Aorta (tissue), 5 donors: ENCODE results near the gene SLC49A3. TPM values are rescaled to one million over a fixed set of nuclear protein-coding genes. Genes with fewer than 3 reads are reported as not detected.

Source experiments
- ATAC-seq: fragments of 200-7000 bp; cut with Tn5 transposase; one replicate; pipeline ENCODE4 v1.9.1; 2022; ENCODE audit warnings: moderate library complexity; ENCODE audit not compliant: low FRiP score
- DNase-seq, 2 donors: peaks; one replicate each; pipeline ENCODE4 v3.0.0-alpha.2; 2020
- H3K27ac ChIP-seq, 2 donors: one replicate each; pipeline ENCODE4 v1.5.1; 2013; ENCODE audit warnings: low read length in 2 of 2, mild to moderate bottlenecking in 2 of 2, moderate library complexity in 2 of 2, control low read depth in 1 of 2, inconsistent platforms in 1 of 2, low read depth in 1 of 2
- H3K27me3 ChIP-seq, 2 donors: one replicate each; pipeline ENCODE4 v1.6.1; 2013; ENCODE audit warnings: control low read depth in 1 of 2, low read length in 1 of 2, mild to moderate bottlenecking in 1 of 2, moderate library complexity in 1 of 2; ENCODE audit not compliant: insufficient read depth in 2 of 2, control insufficient read depth in 1 of 2
- H3K36me3 ChIP-seq, 2 donors: one replicate each; pipeline ENCODE4 v1.6.1; 2013; ENCODE audit warnings: control low read depth in 1 of 2, low read length in 1 of 2, mild to moderate bottlenecking in 1 of 2; ENCODE audit not compliant: insufficient read depth in 2 of 2, control insufficient read depth in 1 of 2
- H3K4me1 ChIP-seq, 2 donors: one replicate each; pipeline ENCODE4 v1.6.1; 2013; ENCODE audit warnings: low read length in 2 of 2, control low read depth in 1 of 2, mild to moderate bottlenecking in 1 of 2, moderate library complexity in 1 of 2; ENCODE audit not compliant: insufficient read depth in 2 of 2, control insufficient read depth in 1 of 2
- H3K4me3 ChIP-seq, 2 donors: one replicate each; pipeline ENCODE4 v1.5.1; 2013; ENCODE audit warnings: low read length in 2 of 2, control low read depth in 1 of 2, mild to moderate bottlenecking in 1 of 2
- H3K9me3 ChIP-seq: one replicate; pipeline ENCODE4 v1.6.1; 2013; ENCODE audit warnings: mild to moderate bottlenecking, low read length; ENCODE audit not compliant: control insufficient read depth
- WGBS, 2 donors: extraction: QIAGEN DNeasy Blood & Tissue Kit; methylation state at CpG; one replicate each; pipeline ENCODE4 v1.1.7; 2013; 5-methylcytosine and 5-hydroxymethylcytosine counted together
- intact Hi-C, 2 donors: fragments of 100-400 bp; cut with DNase I; formaldehyde crosslinking; loops; one replicate each; pipeline versions ENCODE4 v1.14.2 to v1.15.0; 2022
- polyA plus RNA-seq, 2 donors: library from polyadenylated mRNA; stranded (reverse); fragments of 200-250 nt; gene quantifications; one replicate each; pipeline ENCODE4 v1.2.3, GENCODE V29; 2013
- total RNA-seq, 2 donors: library from RNA; stranded (reverse); fragmentation: NEBNext Ultra II Directional; extraction: Animal tissue kit (Norgen Biotek cat#: 25700); gene quantifications; one replicate each; pipeline ENCODE4 v1.2.1, GENCODE V29; 2021
- donor health status: healthy with polysubstance abuse.
- donor health status: Bipolar disorder and iron deficiency.
- donor health status: DM: no; HTN: no; CAD: no.
- donor health status: DM: no; HTN: no; CAD: no.
- donor health status: DM: yes; HTN: yes; CAD: no.

Gene SLC49A3
- total and polyA plus RNA-seq, 4 donors: 3.0 to 22.9 (median 15.4) TPM

DNA sequence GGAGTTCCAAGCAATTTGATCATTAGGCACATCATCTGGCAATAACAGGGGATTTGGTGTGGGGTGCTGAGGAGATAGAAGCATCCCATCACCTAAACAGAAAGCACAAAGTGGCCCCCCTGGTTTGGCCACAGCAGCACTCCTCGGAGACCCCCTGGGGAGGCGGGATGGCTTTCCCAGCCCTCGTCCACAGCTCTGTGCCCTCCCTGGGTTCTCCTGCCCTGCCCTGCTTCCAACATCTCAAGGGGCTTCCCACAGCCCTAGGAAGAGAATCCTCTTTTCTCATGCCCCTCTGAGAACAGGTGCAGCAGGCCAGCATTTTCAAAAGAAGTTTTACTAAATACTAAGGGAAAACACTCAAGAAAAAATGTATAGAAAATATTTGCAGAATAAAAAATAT is 27.7 kb downstream of the SLC49A3 start:
- DNase-seq: peak; percentile 9 to 14
- intact Hi-C loops: no loop called here

GRCh38 chr4:660401-660800 is 28.6 kb downstream of the SLC49A3 start:
- no peaks in the 10 kb centered on the region for H3K9me3 ChIP-seq
- no peaks in the 10 kb centered on the region for H3K36me3 ChIP-seq
- WGBS, 2 donors: 92 to 95% methylated on average over 10 of the region's 10 CpGs
- H3K27ac ChIP-seq: no peak overlapping the region
- ATAC-seq: no peak
- no peaks in the 10 kb centered on the region for H3K27me3 ChIP-seq
- no peak overlapping the region for H3K4me3 ChIP-seq
- intact Hi-C loops: no loop called here
- peak; percentile 21 to 44 for DNase-seq
- no peaks in the 10 kb centered on the region for H3K4me1 ChIP-seq

More for the DNA sequence above, 27.7 kb downstream of the SLC49A3 start:
- Histone ChIP-seq H3K9me3 (no peaks in the 10 kb centered on the region), H3K27ac (no peak overlapping the region), H3K4me1 (no peaks in the 10 kb centered on the region), H3K36me3 (no peaks in the 10 kb centered on the region), H3K4me3 (no peak overlapping the region), H3K27me3 (no peaks in the 10 kb centered on the region)
- no peak for ATAC-seq
- 93% methylated on average over 3 of the region's 3 CpGs for WGBS, 2 donors

GRCh38 chr4:659851-660250 is 29.1 kb downstream of the SLC49A3 start:
- Histone ChIP-seq H3K4me3 (no peak overlapping the region), H3K4me1 (no peaks in the 10 kb centered on the region), H3K9me3 (no peaks in the 10 kb centered on the region), H3K27ac (no peak overlapping the region), H3K27me3 (no peaks in the 10 kb centered on the region), H3K36me3 (no peaks in the 10 kb centered on the region)
- DNase-seq (peak in 1 of 2 donors; percentile 10), ATAC-seq (no peak)
- intact Hi-C loops: no loop called here
- WGBS, 2 donors: 87 to 93% methylated on average over 8 of the region's 8 CpGs

DNA sequence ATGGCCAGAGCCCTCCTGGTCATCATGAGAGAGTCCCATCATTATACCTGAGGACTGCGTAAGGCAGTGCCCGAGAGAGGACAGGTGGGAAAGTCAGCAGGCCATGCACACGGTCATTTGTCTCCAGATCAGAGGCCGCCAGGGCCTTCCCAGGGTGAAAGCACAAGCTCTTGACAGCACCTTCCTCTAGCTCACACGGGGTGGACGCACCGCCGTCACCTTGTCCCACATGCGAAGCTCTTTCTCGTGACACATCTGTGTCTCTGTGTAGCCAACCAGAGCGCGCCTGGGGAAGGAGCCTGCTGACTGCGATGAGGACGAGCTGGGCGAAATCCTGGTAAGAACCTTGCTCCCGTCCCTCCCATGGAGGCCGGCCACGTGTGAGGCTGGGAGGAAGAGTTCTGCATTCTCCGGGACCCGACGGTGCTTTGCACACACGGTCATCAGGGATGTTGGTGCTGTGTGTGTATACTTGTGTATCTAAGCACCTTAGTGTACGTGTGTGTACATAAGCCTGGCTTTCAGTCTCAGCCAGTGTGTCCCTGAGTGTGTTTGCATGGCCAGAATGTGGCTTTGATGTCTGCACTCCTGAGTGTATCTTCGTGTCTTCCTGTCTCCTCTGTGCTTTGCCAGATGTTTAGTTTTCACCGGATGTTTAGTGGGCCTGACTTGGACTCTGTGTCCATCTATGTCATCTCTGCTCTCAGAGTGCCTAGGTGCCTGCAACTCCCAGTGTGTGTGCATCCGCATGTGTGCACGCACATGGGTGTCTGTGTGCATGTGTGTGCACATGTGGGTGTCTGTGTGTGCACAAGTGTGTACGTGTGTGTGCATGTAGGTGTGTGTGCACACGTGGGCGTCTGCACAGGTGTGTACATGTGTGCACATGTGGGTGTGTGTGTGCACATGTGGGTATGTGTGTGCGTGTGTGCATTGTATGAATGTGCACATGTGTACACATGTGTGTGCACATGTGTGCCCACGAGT is 30.0 kb downstream of the SLC49A3 start:
- 88 to 92% methylated on average over 32 of the region's 32 CpGs for WGBS, 2 donors
- no peaks in the 10 kb centered on the region for H3K27me3 ChIP-seq
- intact Hi-C loops: no loop called here
- H3K4me3 ChIP-seq: no peak overlapping the region
- no peaks in the 10 kb centered on the region for H3K36me3 ChIP-seq
- DNase-seq: peak; percentile 42 to 68
- no peaks in the 10 kb centered on the region for H3K4me1 ChIP-seq
- ATAC-seq: no peak
- no peak overlapping the region for H3K27ac ChIP-seq
- no peaks in the 10 kb centered on the region for H3K9me3 ChIP-seq

DNA sequence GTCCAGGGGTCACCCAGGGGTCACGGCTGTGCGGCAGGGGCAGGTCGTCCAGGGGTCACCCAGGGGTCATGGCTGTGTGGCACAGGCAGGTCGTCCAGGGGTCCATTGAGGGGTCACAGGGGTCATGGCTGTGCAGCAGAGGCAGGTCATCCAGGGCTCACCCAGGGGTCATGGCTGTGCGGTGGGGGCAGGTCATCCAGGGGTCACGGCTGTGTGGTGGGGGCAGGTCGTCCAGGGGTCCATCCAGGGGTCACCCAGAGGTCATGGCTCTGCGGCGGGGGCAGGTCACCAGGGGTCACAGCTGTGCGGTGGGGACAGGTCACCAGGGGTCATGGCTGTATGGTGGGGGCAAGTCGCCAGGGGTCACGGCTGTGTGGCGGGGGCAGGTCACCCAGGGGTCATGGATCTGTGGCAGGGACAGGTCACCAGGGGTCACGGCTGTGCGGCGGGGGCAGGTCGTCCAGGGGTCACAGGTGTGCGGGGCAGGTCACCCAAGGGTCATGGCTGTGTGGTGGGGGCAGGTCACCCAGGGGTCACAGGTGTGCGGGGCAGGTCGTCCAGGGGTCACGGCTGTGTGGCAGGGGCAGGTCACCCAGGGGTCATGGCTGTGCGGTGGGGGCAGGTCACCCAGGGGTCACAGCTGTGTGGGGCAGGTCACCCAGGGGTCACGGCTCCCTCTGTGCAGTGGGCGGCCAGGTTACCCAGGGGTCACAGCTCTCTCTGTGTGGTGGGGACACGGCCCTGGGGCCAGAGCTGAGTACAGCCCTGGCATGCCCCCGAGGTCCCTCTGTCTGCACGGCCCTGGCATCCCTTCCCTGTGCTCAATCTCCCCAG is 30.9 kb downstream of the SLC49A3 start:
- Histone ChIP-seq H3K27ac (no peak overlapping the region), H3K27me3 (no peaks in the 10 kb centered on the region), H3K4me3 (no peak overlapping the region), H3K9me3 (no peaks in the 10 kb centered on the region), H3K4me1 (no peaks in the 10 kb centered on the region), H3K36me3 (no peaks in the 10 kb centered on the region)
- 84 to 87% methylated on average over 24 to 27 of the region's 27 CpGs for WGBS, 2 donors
- intact Hi-C loops: no loop called here
- peak; percentile 47 to 68 for DNase-seq
- no peak for ATAC-seq

GRCh38 chr4:657338-657833 is 31.6 kb downstream of the SLC49A3 start:
- H3K27ac ChIP-seq: no peak overlapping the region
- peak in 1 of 2 donors; percentile 62 for DNase-seq
- WGBS, 2 donors: 81 to 82% methylated on average over 23 of the region's 23 CpGs
- H3K4me3 ChIP-seq: no peak overlapping the region
- no peaks in the 10 kb centered on the region for H3K9me3 ChIP-seq
- no peaks in the 10 kb centered on the region for H3K4me1 ChIP-seq
- H3K36me3 ChIP-seq: no peaks in the 10 kb centered on the region
- intact Hi-C loops: no loop called here
- no peaks in the 10 kb centered on the region for H3K27me3 ChIP-seq
- no peak for ATAC-seq

DNA sequence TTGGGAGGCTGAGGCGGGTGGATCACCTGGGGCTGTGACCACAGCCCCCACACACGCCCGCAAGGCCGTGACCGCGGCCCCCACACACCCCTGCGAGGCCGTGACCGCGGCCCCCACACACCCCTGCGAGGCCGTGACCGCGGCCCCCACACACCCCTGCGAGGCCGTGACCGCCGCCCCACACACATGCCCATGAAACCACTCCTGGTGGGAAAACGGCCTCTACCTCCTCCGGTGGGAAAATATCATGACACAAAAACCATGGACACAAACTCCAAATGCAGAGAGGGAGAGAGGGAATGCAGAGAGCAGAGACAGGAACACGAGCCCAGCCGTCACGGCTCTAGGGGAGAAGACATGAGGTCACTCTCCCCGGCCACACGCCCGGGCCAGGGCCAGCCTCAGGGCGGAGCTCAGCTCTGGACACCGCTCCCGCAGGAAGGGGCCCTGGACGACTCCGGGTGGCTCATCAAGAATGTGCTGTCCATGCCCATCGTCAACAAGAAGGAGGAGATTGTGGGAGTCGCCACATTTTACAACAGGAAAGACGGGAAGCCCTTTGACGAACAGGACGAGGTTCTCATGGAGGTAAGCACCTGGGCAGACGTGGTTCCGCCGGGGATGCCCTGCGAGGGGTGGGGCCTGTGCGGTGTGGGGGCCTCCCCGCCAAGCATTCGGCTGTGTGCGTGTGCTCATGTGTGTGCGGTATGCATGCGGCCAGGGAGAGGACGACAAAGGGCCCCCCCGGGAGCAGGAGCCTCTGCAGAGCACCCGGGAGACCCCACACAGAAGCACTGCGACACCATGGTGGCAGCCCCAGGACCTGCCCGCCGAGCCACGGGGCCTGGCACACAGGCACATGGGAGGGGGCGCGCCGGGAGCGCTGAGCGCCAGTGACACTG is 32.3 kb downstream of the SLC49A3 start:
- no peak for ATAC-seq
- no peak overlapping the region for H3K4me3 ChIP-seq
- H3K27me3 ChIP-seq: no peaks in the 10 kb centered on the region
- intact Hi-C loops: no loop called here
- no peaks in the 10 kb centered on the region for H3K9me3 ChIP-seq
- H3K4me1 ChIP-seq: no peaks in the 10 kb centered on the region
- no peak overlapping the region for H3K27ac ChIP-seq
- 76% methylated on average over 56 to 58 of the region's 58 CpGs for WGBS, 2 donors
- peak; percentile 32 to 73 for DNase-seq
- no peaks in the 10 kb centered on the region for H3K36me3 ChIP-seq
